A673 (cell line): ENCODE data around the gene HRC.

Experiments
- EZH2 ChIP-seq: fragments of 200-600 bp; sonication (generic); IDR thresholded peaks from 2 replicates; pipeline ENCODE4 v1.6.1; 2017; ENCODE audit warnings: borderline replicate concordance, low read depth, mild to moderate bottlenecking, mixed read lengths, antibody characterized with exemption, low read length; ENCODE audit not compliant: poor library complexity, severe bottlenecking
- TF ChIP-seq, protein P1 (sequence below): fragments of 300-800, 200-600 bp; sonication (generic); conservative IDR thresholded peaks from 2 replicates; pipeline ENCODE4 v1.5.1; 2017; ENCODE audit warnings: low read depth, mild to moderate bottlenecking, antibody characterized with exemption, low read length, moderate library complexity, mixed read lengths

DNA sequence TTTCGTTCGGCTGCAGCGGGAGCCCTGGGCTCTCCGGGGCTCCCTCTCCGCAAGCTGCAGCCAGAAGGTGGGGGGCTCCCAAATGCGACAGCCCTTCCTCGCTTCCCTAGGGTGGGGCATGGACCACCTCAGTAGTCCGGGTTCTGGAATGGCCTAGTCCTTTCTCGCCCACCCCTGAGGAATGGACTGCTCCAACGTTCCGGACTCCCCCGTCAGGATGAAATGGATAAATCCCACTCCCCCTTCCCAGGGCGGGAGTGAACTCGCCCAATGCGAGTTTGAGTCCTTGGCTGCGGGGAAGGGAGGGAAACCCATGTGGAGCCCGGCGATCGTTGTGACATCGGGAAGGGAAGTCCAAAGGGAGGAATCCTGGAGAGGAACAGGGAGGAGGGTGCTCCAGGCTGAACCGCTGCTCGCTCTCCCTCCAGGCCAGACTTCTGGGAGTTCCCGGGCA, 5.5 kb downstream of the HRC start:
- TF ChIP-seq EZH2 = no peak
- TF ChIP-seq, protein P1, sequence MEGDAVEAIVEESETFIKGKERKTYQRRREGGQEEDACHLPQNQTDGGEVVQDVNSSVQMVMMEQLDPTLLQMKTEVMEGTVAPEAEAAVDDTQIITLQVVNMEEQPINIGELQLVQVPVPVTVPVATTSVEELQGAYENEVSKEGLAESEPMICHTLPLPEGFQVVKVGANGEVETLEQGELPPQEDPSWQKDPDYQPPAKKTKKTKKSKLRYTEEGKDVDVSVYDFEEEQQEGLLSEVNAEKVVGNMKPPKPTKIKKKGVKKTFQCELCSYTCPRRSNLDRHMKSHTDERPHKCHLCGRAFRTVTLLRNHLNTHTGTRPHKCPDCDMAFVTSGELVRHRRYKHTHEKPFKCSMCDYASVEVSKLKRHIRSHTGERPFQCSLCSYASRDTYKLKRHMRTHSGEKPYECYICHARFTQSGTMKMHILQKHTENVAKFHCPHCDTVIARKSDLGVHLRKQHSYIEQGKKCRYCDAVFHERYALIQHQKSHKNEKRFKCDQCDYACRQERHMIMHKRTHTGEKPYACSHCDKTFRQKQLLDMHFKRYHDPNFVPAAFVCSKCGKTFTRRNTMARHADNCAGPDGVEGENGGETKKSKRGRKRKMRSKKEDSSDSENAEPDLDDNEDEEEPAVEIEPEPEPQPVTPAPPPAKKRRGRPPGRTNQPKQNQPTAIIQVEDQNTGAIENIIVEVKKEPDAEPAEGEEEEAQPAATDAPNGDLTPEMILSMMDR = no peak
